Sigmoid colon (tissue), 7 donors: ENCODE data around the gene USP49. TPM values are rescaled to one million over a fixed set of nuclear protein-coding genes. Genes with fewer than 3 reads are reported as not detected.

Experiments
- DNase-seq: peaks from one replicate; pipeline ENCODE4 v3.0.0-alpha.2; 2019
- H3K27ac ChIP-seq, 4 donors: fragments of 200-600 bp; sonication (generic); one replicate each; pipeline ENCODE4 v1.5.1; 2016 to 2019; ENCODE audit warnings: mild to moderate bottlenecking in 1 of 4
- H3K27me3 ChIP-seq, 3 donors: fragments of 200-600 bp; sonication (generic); one replicate each; pipeline ENCODE4 v1.5.1; 2019; ENCODE audit warnings: mild to moderate bottlenecking in 1 of 3
- H3K36me3 ChIP-seq, 4 donors: fragments of 200-600 bp; sonication (generic); one replicate each; pipeline ENCODE4 v1.5.1; 2016 to 2019
- H3K4me1 ChIP-seq, 4 donors: fragments of 200-600 bp; sonication (generic); one replicate each; pipeline ENCODE4 v1.5.1; 2017 to 2019
- H3K4me3 ChIP-seq, 4 donors: fragments of 200-600 bp; sonication (generic); one replicate each; pipeline ENCODE4 v1.5.1; 2017 to 2019; ENCODE audit warnings: mild to moderate bottlenecking in 2 of 4, moderate library complexity in 1 of 4
- H3K9me3 ChIP-seq, 4 donors: fragments of 200-600 bp in 3 of 4; sonication (generic) in 3 of 4; one replicate each; pipeline versions ENCODE4 v1.5.1 to v1.6.1; 2013 to 2019
- CTCF ChIP-seq, 4 experiments: fragments of 450-650 bp in 3 of 4; fragments of 200-600 bp in 1 of 4; IDR thresholded peaks; one replicate each; pipeline ENCODE4 v1.5.1; 2016 to 2019; ENCODE audit warnings: antibody characterized with exemption in 4 of 4, mild to moderate bottlenecking in 3 of 4, moderate library complexity in 2 of 4
- EP300 ChIP-seq, 4 donors: sonication (generic); formaldehyde crosslinking; IDR thresholded peaks; one replicate each; pipeline ENCODE4 v1.6.1; 2017; ENCODE audit warnings: antibody characterized with exemption in 4 of 4
- POLR2A ChIP-seq, 2 donors: fragments of 450-650 bp; IDR thresholded peaks; one replicate each; pipeline ENCODE4 v1.6.1; 2016; ENCODE audit warnings: antibody characterized with exemption in 2 of 2, mild to moderate bottlenecking in 2 of 2, moderate library complexity in 2 of 2
- POLR2AphosphoS5 ChIP-seq, 4 donors: sonication (generic); formaldehyde crosslinking; IDR thresholded peaks; one replicate each; pipeline ENCODE4 v1.6.1; 2017; ENCODE audit warnings: antibody characterized with exemption in 4 of 4
- WGBS, 2 donors: extraction: QIAGEN DNeasy Blood & Tissue Kit; methylation state at CpG; one replicate each; pipeline ENCODE4 v1.1.7; 2013; 5-methylcytosine and 5-hydroxymethylcytosine counted together
- intact Hi-C: fragments of 100-400 bp; cut with DNase I; formaldehyde crosslinking; loops from one replicate; pipeline ENCODE4 v1.15.1; 2023
- polyA plus RNA-seq, 3 donors: library from polyadenylated mRNA; stranded (reverse); fragments of 200-250 nt; gene quantifications; one replicate each; pipeline ENCODE4 v1.2.3, GENCODE V29; 2013
- total RNA-seq, 4 donors: library from RNA; depleted of rRNA; stranded (reverse); fragments of >200 nt; gene quantifications; one replicate each; pipeline ENCODE4 v1.1.0, GENCODE V29; 2016
- donor health status: healthy with polysubstance abuse.
- donor health status: Bipolar disorder and iron deficiency.
- donor health status: healthy.

The USP49 gene
- total and polyA plus RNA-seq, 7 donors, result 0.23 to 10.0 (median 2.1) TPM

GRCh38 chr6:41774841-41775240 lies 120.3 kb downstream of the USP49 start:
- Histone ChIP-seq H3K27me3 (no peaks in the 10 kb centered on the region), H3K9me3 (no peaks in the 10 kb centered on the region), H3K27ac (no peak overlapping the region), H3K4me1 (peaks cover 0 to 16% (median 9%) of the 10 kb centered on the region in 4 donors), H3K36me3 (peaks cover 12 to 78% (median 42%) of the 10 kb centered on the region in 4 donors), H3K4me3 (no peak overlapping the region)
- TF ChIP-seq POLR2A (IDR thresholded peaks at IDR 0.05) (no peak), POLR2AphosphoS5 (IDR thresholded peaks at IDR 0.05) (no peak), EP300 (IDR thresholded peaks at IDR 0.05) (no peak), CTCF (IDR thresholded peaks at IDR 0.05) (no peak)
- DNase-seq, result no peak
- intact Hi-C loops, result loop anchor here (5.0 kb wide), 1 partner anchor 173 kb away; no protein-coding TSS in a partner anchor
- 90 to 98% methylated on average over 3 of the region's 3 CpGs for WGBS, 2 donors

- H3K27ac ChIP-seq, result no peak overlapping the region
- H3K36me3 ChIP-seq, result peaks cover 12 to 68% (median 42%) of the 10 kb centered on the region in 4 donors
- no peak for DNase-seq
- 94% methylated on average over 29 of the region's 29 CpGs for WGBS, 2 donors
- H3K4me1 ChIP-seq, result peaks cover 0 to 10% (median 7%) of the 10 kb centered on the region in 4 donors
- H3K9me3 ChIP-seq, result no peaks in the 10 kb centered on the region
- no peak overlapping the region for H3K4me3 ChIP-seq
- intact Hi-C loops, result no loop called here
- TF ChIP-seq POLR2A (IDR thresholded peaks at IDR 0.05) (no peak), CTCF (IDR thresholded peaks at IDR 0.05) (no peak)
- no peaks in the 10 kb centered on the region for H3K27me3 ChIP-seq
Measured at GRCh38 chr6:41771058-41771983, 123.9 kb downstream of the USP49 start.

GRCh38 chr6:41770381-41771057 lies 124.7 kb downstream of the USP49 start:
- no peak for DNase-seq
- no peaks in the 10 kb centered on the region for H3K9me3 ChIP-seq
- WGBS, 2 donors, result 94% methylated on average over 30 of the region's 30 CpGs
- no peak overlapping the region for H3K4me3 ChIP-seq
- H3K4me1 ChIP-seq, result peaks cover 0 to 10% (median 7%) of the 10 kb centered on the region in 4 donors
- no peak overlapping the region for H3K27ac ChIP-seq
- peaks cover 12 to 60% (median 39%) of the 10 kb centered on the region in 4 donors for H3K36me3 ChIP-seq
- TF ChIP-seq CTCF (IDR thresholded peaks at IDR 0.05) (no peak), POLR2AphosphoS5 (IDR thresholded peaks at IDR 0.05) (no peak)
- H3K27me3 ChIP-seq, result no peaks in the 10 kb centered on the region
- intact Hi-C loops, result no loop called here

GRCh38 chr6:41769376-41769775 lies 125.8 kb downstream of the USP49 start:
- intact Hi-C loops, result no loop called here
- Histone ChIP-seq H3K9me3 (no peaks in the 10 kb centered on the region), H3K4me3 (no peak overlapping the region), H3K27ac (no peak overlapping the region), H3K27me3 (no peaks in the 10 kb centered on the region), H3K36me3 (peaks cover 4 to 49% (median 29%) of the 10 kb centered on the region in 4 donors), H3K4me1 (peaks cover 0 to 10% (median 7%) of the 10 kb centered on the region in 4 donors)
- no peak for DNase-seq
- TF ChIP-seq POLR2A (IDR thresholded peaks at IDR 0.05) (no peak), CTCF (IDR thresholded peaks at IDR 0.05) (no peak), POLR2AphosphoS5 (IDR thresholded peaks at IDR 0.05) (no peak), EP300 (IDR thresholded peaks at IDR 0.05) (no peak)
- WGBS, 2 donors, result 95% methylated on average over 8 of the region's 8 CpGs
